ENCODE data around the gene NEK3.

GRCh38 chr13:52160506-52160905, 1.1 kb upstream of the NEK3 start:
- TF ChIP-seq, protein P1, sequence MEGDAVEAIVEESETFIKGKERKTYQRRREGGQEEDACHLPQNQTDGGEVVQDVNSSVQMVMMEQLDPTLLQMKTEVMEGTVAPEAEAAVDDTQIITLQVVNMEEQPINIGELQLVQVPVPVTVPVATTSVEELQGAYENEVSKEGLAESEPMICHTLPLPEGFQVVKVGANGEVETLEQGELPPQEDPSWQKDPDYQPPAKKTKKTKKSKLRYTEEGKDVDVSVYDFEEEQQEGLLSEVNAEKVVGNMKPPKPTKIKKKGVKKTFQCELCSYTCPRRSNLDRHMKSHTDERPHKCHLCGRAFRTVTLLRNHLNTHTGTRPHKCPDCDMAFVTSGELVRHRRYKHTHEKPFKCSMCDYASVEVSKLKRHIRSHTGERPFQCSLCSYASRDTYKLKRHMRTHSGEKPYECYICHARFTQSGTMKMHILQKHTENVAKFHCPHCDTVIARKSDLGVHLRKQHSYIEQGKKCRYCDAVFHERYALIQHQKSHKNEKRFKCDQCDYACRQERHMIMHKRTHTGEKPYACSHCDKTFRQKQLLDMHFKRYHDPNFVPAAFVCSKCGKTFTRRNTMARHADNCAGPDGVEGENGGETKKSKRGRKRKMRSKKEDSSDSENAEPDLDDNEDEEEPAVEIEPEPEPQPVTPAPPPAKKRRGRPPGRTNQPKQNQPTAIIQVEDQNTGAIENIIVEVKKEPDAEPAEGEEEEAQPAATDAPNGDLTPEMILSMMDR (conservative IDR thresholded peaks at IDR 0.05; ENCODE audit: low read depth, low read length): no peak
- TF ChIP-seq EZH2 (IDR thresholded peaks at IDR 0.05; ENCODE audit: low read length, unreplicated experiment): no peak
- no peak for TF ChIP-seq EZH2phosphoT487 (IDR thresholded peaks at IDR 0.05; ENCODE audit: borderline replicate concordance, low read length)
